ENCODE measurements around the gene TYMS. TPM values are rescaled to one million over a fixed set of nuclear protein-coding genes. Genes with fewer than 3 reads are reported as not detected.
A peak's percentile ranks its signal among the peaks of the same experiment; 100 is the strongest.

The TYMS gene
- total RNA-seq, 1 donor from 2014 or later = 25.9 TPM

- DNase-seq (ENCODE audit: low read depth) = peak; percentile 36
These were observed 13.0 kb upstream of the TYMS start for GRCh38 chr18:644395-645004.

- DNase-seq (ENCODE audit: low read depth) = no peak
These were observed 10.1 kb upstream of the TYMS start for GRCh38 chr18:647304-647703.

- no peak for DNase-seq (ENCODE audit: low read depth)
These were observed 8.1 kb upstream of the TYMS start for GRCh38 chr18:649341-649740.

GRCh38 chr18:650428-650858, 7.0 kb upstream of the TYMS start:
- no peak for DNase-seq (ENCODE audit: low read depth)

- DNase-seq (ENCODE audit: low read depth) = no peak
These were observed 5.3 kb upstream of the TYMS start for GRCh38 chr18:652131-652530.

GRCh38 chr18:653512-653911, 3.9 kb upstream of the TYMS start:
- DNase-seq (ENCODE audit: low read depth) = no peak

- DNase-seq (ENCODE audit: low read depth) = no peak
These were observed 2.9 kb upstream of the TYMS start for GRCh38 chr18:654601-655000.

- no peak for DNase-seq (ENCODE audit: low read depth)
These were observed 2.0 kb upstream of the TYMS start for GRCh38 chr18:655445-655844.

- peak; percentile 81 for DNase-seq (ENCODE audit: low read depth)
These were observed 821 bp downstream of the TYMS start for GRCh38 chr18:658001-658946.

GRCh38 chr18:658947-659533, 1.6 kb downstream of the TYMS start:
- no peak for DNase-seq (ENCODE audit: low read depth)

- no peak for DNase-seq (ENCODE audit: low read depth)
These were observed 2.1 kb downstream of the TYMS start for GRCh38 chr18:659597-659996.

- DNase-seq (ENCODE audit: low read depth) = no peak
These were observed 4.7 kb downstream of the TYMS start for GRCh38 chr18:662197-662596.

- no peak for DNase-seq (ENCODE audit: low read depth)
These were observed 8.7 kb downstream of the TYMS start for GRCh38 chr18:666177-666576.

- no peak for DNase-seq (ENCODE audit: low read depth)
These were observed 9.2 kb downstream of the TYMS start for GRCh38 chr18:666628-667027.

GRCh38 chr18:668260-668659, 10.8 kb downstream of the TYMS start:
- DNase-seq (ENCODE audit: low read depth) = peak; percentile 32

GRCh38 chr18:669077-669476, 11.6 kb downstream of the TYMS start:
- DNase-seq (ENCODE audit: low read depth) = no peak

GRCh38 chr18:670522-670921, 13.1 kb downstream of the TYMS start:
- DNase-seq (ENCODE audit: low read depth) = no peak

GRCh38 chr18:671405-671804, 14.0 kb downstream of the TYMS start:
- DNase-seq (ENCODE audit: low read depth) = no peak

GRCh38 chr18:673317-673716, 15.9 kb downstream of the TYMS start:
- DNase-seq (ENCODE audit: low read depth) = no peak

GRCh38 chr18:673769-674168, 16.3 kb downstream of the TYMS start:
- DNase-seq (ENCODE audit: low read depth) = no peak

GRCh38 chr18:675307-675706, 17.9 kb downstream of the TYMS start:
- DNase-seq (ENCODE audit: low read depth) = no peak

- DNase-seq (ENCODE audit: low read depth) = no peak
These were observed 18.6 kb downstream of the TYMS start for GRCh38 chr18:676069-676468.

- no peak for DNase-seq (ENCODE audit: low read depth)
These were observed 19.3 kb downstream of the TYMS start for GRCh38 chr18:676736-677135.
